Cardiac muscle cell (in vitro differentiated cells and primary cell): ENCODE measurements around the gene KANK2. TPM values are rescaled to one million over a fixed set of nuclear protein-coding genes. Genes with fewer than 3 reads are reported as not detected.

Experiments used
- DNase-seq, 2 donors: peaks; one replicate each; pipeline versions ENCODE4 v3.0.0 to v3.0.0-alpha.2; 2010 to 2017; ENCODE audit warnings: low read depth in 1 of 2, low spot score in 1 of 2
- H3K27ac ChIP-seq: fragments of 200-600 bp; sonication (generic); 2 replicates; pipeline ENCODE4 v1.5.1; 2016
- H3K27me3 ChIP-seq: fragments of 200-600 bp; sonication (generic); 2 replicates; pipeline ENCODE4 v1.6.0; 2016; ENCODE audit warnings: control low read depth
- H3K36me3 ChIP-seq: fragments of 200-600 bp; sonication (generic); 2 replicates; pipeline ENCODE4 v1.5.1; 2016; ENCODE audit warnings: control low read depth
- H3K4me1 ChIP-seq: fragments of 200-600 bp; sonication (generic); 2 replicates; pipeline ENCODE4 v1.8.1; 2017; ENCODE audit warnings: low read depth, mild to moderate bottlenecking, mixed run types
- H3K4me3 ChIP-seq: fragments of 200-600 bp; sonication (generic); 2 replicates; pipeline ENCODE4 v1.5.1; 2016; ENCODE audit warnings: mild to moderate bottlenecking
- H3K9me3 ChIP-seq: fragments of 200-600 bp; sonication (generic); 2 replicates; pipeline ENCODE4 v1.5.1; 2017; ENCODE audit warnings: low read depth, mild to moderate bottlenecking, control low read depth
- CTCF ChIP-seq: IDR thresholded peaks from 2 replicates; pipeline ENCODE4 v1.5.1; 2012; ENCODE audit warnings: low read depth, mild to moderate bottlenecking, low read length
- polyA plus RNA-seq: library from polyadenylated mRNA; unstranded; fragments of >200 nt; fragmentation: Nextera tagmentation; extraction: Ambion mirVana; gene quantifications from 2 replicates; pipeline ENCODE4 v1.2.1, GENCODE V29; 2016
- total RNA-seq: library from RNA; depleted of rRNA; stranded (reverse); fragments of >200 nt; gene quantifications from 2 replicates; pipeline ENCODE4 v1.2.3, GENCODE V29; 2016

KANK2 gene
- total and polyA plus RNA-seq, 2 experiments from 2014 or later: 38.9 to 106 TPM

DNA sequence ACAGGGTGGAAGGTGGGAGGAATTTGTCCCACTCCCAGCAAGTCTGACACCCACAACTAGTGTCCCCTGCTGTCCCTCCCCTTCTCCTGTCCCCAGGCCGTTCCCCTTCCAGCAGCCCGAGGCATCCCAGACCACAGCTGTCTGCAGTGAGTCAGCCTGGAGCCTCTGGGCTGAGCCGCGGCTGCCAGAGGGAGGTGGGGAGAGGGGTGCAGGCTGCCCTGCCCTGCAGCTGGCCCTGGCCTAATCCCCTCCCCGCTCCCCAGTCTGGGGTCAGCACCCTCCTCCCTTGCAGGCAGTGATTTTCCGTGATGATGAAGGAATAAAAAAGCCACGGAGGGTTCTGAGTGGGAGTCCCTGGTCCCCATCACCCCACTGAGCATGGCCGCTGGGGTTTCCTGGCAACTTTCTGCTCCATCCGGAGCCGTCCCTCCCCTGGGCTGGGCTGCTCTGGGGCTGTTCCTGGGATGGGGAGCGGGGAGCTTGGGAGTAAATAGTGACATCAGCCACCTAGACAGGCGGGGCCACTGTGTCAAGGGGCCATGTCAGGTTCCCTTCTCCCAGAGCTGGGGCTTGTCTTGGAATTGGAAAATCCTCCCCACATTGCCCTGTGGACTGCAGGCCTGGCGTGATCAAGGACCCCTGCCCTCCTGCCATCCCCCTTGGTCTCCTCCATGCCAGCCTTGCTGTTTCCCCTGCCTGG is 58.6 kb downstream of the KANK2 start:
- peak; percentile 42 to 82 for DNase-seq
- Histone ChIP-seq H3K9me3 (no peaks in the 10 kb centered on the region), H3K4me3 (no peak overlapping the region), H3K27ac (peak overlapping the region; percentile 22), H3K4me1 (peaks cover 22% of the 10 kb centered on the region), H3K36me3 (no peaks in the 10 kb centered on the region), H3K27me3 (no peaks in the 10 kb centered on the region)
- TF ChIP-seq CTCF: no peak

DNA sequence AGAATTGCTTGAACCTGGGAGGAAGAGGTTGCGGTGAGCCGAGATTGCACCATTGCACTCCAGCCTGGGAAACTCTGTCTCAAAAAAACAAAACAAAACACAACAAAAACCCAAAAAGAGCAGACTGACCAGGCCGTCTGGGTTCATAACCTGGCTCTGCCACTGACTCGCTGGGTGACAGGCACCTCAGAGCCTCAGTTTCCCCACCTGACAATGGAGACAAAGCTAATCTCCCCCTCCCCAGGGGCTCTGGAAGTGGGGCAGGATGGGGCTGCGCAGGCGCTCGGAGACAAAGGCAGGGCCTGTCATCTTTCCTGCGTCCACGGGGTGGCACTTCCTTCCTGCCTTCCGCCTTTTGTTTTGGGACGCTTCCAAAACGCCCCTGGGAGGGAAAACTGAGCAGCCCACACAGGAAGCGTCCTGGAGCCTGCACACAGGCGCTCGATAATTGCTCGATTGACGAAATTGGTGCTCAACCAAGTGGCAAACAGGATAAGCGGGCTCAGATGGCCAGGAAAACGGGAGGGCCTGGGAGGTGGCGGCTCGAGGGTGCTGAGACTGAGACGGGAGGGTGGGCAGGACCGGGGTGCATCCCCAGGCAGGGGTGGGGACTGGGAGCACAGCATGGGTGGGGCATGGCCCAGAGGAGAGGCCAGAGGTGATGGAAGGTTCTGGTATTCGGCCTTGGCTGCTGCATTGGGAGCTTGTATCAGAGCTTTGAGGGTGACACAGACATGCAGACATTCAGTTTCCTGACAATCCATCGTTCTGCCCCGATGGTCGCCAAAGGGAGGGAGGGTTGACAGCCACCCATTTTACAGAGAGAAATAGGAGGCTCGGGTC is 59.6 kb downstream of the KANK2 start:
- TF ChIP-seq CTCF: peak; percentile 81
- peaks cover 3% of the 10 kb centered on the region for H3K36me3 ChIP-seq
- no peak overlapping the region for H3K27ac ChIP-seq
- H3K4me1 ChIP-seq: peaks cover 13% of the 10 kb centered on the region
- H3K9me3 ChIP-seq: no peaks in the 10 kb centered on the region
- no peaks in the 10 kb centered on the region for H3K27me3 ChIP-seq
- no peak overlapping the region for H3K4me3 ChIP-seq
- DNase-seq: peak; percentile 80 to 92

GRCh38 chr19:11136400-11137101 is 60.8 kb downstream of the KANK2 start:
- Histone ChIP-seq H3K36me3 (peaks cover 11% of the 10 kb centered on the region), H3K4me1 (peaks cover 5% of the 10 kb centered on the region), H3K4me3 (no peak overlapping the region), H3K27me3 (no peaks in the 10 kb centered on the region), H3K9me3 (no peaks in the 10 kb centered on the region), H3K27ac (no peak overlapping the region)
- no peak for TF ChIP-seq CTCF
- no peak for DNase-seq

DNA sequence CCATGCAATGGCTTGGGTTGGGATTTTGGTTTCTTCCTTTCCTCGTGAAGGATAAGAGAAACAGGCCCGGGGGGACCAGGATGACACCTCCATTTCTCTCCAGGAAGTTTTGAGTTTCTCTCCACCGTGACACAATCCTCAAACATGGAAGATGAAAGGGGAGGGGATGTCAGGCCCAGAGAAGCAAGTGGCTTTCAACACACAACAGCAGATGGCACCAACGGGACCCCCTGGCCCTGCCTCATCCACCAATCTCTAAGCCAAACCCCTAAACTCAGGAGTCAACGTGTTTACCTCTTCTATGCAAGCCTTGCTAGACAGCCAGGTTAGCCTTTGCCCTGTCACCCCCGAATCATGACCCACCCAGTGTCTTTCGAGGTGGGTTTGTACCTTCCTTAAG is 65.9 kb downstream of the KANK2 start:
- no peaks in the 10 kb centered on the region for H3K27me3 ChIP-seq
- H3K9me3 ChIP-seq: no peaks in the 10 kb centered on the region
- no peak for DNase-seq
- no peaks in the 10 kb centered on the region for H3K4me1 ChIP-seq
- no peak overlapping the region for H3K4me3 ChIP-seq
- peaks cover 49% of the 10 kb centered on the region for H3K36me3 ChIP-seq
- TF ChIP-seq CTCF: no peak
- peak overlapping the region; percentile 43 for H3K27ac ChIP-seq

- no peaks in the 10 kb centered on the region for H3K4me1 ChIP-seq
- peaks cover 52% of the 10 kb centered on the region for H3K36me3 ChIP-seq
- no peaks in the 10 kb centered on the region for H3K27me3 ChIP-seq
- H3K4me3 ChIP-seq: no peak overlapping the region
- H3K9me3 ChIP-seq: no peaks in the 10 kb centered on the region
- peak overlapping the region; percentile 43 for H3K27ac ChIP-seq
- peak; percentile 92 for TF ChIP-seq CTCF
- peak; percentile 79 to 80 for DNase-seq
Observed at GRCh38 chr19:11130824-11131455, 66.4 kb downstream of the KANK2 start.
